TTC549 (cell line): Measurements from ENCODE around the gene PTPRF.

Experiments
- FAIRE-seq: peaks from 2 replicates; lab custom pipeline; 2012; peaks lifted over from hg19 to GRCh38; lab: Jason Lieb, UNC

Gene PTPRF

GRCh38 chr1:43671193-43671592, 140.5 kb downstream of the PTPRF start:
- no peak for FAIRE-seq

GRCh38 chr1:43671626-43672330, 141.1 kb downstream of the PTPRF start:
- no peak for FAIRE-seq

- FAIRE-seq, result no peak
Measured at GRCh38 chr1:43673261-43673660, 142.6 kb downstream of the PTPRF start.
